NCI-H2029 treated with DMSO at 0.1 percent for 48 hours (cell line): ENCODE data around the gene SRP14.
A peak's percentile ranks its signal among the peaks of the same experiment; 100 is the strongest.

Source experiments
- DNase-seq: peaks from one replicate; lab custom pipeline; 2025; lab: John Stamatoyannopoulos, UW

The SRP14 gene

DNA sequence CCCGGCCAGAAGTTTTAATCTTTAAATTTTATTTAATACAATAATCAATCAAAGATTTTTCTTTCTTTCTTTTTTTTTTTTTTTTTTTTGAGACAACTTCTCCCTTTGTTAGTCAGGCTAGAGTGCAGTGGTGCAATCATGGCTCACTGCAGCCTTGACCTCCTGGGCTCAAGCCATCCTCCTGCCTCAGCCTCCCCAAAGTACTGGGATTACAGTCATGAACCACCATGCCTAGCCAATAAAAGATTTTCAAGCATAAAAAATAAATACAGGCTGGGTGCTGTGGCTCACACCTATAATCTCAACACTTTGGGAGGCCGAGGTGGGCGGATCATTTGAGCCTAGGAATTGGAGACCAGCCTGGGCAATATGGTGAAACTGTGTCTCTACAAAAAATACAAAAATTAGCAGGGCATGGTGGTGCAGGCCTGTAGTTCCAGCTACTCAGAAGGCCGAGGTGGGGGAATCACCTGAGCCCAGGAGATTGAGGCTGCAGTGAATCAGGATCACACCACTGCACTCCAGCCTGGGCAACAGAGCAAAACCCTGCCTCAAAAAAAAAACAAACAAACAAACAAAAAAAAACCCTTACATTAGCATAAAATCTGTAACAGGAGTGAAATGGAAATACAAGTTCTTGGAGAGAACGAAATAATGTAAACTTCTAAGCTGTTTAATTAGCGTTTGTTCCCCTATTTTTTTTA, 29.1 kb upstream of the SRP14 start:
- DNase-seq: no peak

DNA sequence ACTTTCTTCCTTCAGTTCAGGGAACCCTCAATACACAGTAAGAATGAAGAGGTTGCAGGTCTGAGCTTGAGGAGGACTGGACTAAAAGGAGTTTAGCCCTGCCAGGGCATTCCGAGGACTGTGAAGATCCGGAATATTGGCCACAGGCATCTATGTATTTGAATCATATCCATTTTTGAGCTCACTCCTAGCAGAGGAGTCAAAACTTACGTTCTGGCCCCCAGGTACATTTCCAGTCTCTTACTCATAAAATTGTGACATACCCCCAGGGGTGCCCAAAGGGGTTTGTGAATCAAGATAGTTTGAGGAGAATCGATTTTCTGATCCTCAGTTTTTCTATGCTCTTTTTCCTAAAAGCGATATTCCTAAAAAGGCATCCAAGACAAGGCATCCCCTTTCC, 27.6 kb upstream of the SRP14 start:
- no peak for DNase-seq

DNA sequence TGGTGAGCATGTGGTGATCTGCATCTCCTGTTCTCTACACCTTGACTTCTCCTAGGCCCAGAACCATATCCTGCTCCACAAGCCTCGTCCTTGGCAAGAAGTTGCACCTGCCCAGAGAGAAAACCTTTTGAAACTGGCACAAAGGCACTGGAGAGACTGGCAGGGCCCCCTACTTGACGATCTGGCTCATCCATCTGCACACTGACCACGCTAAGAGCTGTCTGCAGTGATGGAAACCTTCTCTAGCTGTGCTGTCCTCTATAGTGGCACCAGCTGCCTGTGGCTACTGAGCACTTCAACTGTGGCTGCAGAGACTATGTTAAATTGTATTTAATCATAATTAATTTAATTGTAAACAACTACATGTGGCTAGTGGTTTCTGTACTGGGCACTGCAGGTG, 26.2 kb upstream of the SRP14 start:
- peak; percentile 20 for DNase-seq

DNA sequence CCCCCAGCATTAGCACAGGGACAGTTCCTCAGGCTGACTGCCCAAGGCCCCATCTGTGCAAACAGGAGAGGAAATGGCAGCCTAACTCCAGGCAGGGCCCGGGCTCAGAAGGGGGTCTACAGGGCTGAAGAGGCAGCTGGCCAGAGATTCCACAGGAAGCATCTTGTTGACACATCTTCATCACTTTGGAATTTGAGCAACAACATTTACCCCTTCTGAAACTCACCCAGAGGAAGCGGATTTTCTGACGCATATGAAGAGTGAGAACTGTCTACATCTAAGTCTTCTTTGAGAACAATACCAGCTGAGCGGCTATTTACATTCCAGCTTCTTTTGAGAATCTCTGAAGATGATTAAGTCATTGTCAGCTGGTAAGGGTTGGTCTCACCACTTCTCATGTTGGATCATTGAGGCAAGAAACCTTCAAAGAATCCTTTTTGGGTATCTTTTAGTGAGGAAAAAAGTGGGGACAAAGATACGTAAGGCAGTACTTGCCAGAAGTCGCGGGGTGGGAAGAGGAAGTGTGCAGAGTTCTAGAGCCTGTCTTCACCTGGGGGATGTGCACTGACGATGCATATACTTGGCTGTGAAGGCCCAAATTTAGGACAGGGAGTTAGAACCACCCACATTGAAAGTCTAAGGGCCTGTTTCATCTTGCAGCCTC, 25.4 kb upstream of the SRP14 start:
- DNase-seq: no peak

DNA sequence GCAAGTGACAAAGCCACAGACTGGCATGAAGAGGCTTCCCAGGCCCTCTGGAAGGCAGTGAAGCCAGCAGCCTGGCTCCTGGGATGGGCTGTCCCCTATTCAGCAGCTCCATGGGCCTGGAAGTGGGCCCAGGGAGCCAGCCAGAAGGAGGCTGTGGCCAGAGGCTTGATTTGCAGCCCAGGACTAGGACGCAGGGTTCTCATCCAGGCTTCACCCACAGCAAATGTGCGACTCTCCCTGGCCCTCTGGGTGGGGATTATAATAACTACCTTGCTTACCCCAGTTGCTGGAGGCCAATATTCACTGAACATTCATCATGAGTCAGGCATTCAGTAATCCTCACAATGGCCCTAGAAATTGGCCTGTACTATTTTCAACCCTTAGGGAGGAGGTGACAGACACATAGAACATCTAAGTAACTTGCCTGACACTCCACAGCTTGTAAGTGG, 24.6 kb upstream of the SRP14 start:
- no peak for DNase-seq

DNA sequence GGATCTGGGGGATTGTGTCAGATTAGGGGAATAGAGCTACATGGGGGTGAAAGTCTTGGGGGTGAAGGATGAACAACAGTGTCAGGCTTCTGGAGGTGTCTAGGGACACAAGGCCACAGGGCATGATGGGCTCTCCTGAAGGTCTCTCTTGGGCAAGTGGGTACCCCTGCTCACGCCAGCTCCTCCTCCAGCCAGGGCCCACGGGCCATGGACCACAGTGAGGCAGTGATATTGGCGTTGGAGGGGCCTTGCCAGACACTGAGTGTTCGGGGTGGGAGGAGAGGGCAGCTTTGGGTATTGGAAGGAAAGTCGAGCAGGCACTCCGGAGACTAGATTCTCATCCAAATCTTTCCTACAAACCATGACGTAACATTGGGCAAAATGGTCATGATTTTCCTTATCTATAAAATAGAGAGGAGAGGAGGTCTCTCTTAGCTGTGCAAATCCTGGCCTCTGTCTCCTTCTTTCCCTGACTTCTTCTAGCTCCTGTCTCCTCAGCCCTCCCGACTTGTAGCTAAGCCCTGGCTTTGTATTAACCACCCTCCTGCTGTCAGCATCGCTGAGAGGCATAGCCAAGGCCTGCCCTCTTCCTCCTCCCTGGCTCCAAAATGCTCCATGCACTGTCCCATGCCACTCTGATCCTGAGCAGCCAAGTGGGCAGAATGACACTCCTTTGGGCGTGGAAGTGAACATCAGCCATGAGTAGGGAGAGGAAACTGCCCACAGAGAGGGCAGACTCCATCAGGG, 24.0 kb upstream of the SRP14 start:
- DNase-seq: no peak

DNA sequence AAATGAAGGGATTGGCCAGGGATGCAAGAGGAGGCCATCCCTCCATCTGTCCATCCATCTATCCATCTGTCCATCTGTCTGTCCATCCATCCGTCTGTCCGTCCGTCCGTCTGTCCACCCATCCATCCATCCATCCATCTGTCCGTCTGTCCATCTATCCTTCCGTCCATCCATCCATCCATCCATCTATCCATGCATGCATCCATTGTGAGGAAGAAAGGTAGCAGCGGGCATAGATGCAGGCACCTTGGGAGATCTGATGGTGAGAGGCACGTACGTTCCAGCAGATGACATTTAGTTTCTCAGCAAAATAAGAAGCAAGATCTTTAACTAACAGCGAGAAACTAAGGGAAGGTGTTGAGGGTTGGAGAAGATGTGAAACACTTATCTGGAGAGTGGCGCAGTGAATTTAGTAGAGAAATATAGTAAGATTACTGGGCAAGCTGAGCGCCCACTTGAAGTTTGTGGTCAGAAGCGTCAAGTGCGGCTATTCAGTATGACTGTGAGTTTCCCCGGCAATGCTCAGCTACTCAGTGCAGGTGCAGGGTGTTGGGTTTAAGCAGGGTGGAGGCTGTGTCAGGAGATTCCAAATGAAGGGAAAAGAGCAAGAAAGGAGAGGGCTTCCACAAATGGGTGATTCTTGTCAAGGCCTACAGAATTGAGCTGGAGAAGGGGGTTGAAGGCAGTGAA, 22.4 kb upstream of the SRP14 start:
- DNase-seq: peak; percentile 10

DNA sequence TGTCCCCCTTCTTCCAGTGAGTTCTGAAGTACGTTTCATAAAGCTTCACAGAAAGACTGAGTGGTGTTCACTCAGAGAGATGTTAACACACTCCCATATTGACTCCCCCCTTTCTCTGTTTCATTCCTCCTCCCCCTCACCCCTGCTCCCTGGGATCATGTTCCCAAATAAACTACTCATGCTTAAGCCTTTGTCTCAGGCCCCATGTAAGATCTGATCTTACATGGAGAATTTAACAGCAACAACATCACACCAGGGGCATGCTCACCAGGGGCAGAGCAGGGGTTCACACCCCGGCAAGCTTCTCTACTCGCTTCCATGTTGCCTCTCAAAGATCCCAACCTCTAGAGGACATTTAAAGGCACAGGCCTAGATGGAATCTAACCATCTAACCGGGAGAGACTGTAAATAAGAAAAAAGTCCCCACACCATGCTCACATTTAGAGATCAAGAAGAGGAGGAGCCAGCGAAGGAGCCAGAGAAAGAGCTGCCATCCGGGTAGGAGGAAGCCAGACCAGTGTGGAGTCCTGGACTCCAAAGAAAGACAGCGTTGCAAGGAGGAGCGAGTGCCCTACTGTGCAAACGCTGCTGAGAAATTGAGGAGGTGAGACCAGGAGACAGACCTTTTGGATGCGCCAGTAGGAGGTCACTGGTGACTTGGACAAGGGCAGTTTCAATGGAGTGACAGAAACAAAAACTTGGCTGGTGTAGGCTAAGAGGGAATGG, 21.4 kb upstream of the SRP14 start:
- DNase-seq: no peak

DNA sequence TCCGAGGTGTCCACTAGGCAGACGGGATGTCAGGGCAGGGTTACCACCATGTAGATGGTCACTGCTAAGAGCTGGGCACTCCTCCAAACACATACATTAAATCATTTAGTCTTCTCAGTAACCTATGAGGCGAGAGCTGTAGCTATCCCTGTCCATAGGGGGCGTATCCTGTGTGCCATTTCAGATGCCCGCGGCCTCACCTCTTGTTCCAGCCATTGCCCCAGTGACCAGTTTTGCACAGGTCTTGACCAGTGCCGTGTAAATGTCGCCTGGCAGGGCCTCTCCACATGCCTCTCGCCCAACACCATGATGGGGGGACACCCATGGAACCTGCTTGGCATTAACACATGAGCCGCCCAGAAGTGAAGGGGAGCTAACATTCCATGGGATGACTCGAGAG, 20.8 kb upstream of the SRP14 start:
- DNase-seq: no peak

DNA sequence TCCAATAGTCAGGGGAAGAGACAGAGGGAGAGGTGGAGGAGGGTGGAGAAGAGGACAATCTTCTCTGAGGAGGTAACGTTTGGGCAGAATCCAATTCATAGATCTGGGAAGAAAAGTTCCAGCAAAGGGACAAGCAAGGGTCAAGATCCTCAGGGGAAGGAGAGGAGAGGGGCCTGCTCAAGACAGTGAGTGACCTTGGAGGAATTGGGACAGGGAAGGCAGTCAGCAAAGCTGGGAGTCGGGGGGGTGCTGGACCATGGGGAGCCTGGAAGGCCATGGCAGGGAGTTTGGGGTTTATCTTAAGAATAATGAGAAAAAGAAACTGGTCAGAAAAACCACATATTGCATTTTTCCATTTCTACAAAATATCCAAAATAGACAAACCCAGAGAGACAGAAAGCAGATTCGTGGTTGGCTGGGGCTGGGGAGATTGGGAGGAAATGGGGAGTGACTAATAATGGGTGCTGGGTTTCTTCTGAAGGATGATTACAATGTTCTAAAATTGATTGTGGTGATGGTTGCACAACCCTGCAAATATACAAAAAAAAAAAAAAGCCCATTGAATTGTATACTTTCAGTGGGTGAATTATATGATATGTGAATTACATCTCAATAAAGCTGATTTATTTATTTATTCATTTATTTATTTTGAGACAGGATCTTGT, 19.6 kb upstream of the SRP14 start:
- DNase-seq: no peak

DNA sequence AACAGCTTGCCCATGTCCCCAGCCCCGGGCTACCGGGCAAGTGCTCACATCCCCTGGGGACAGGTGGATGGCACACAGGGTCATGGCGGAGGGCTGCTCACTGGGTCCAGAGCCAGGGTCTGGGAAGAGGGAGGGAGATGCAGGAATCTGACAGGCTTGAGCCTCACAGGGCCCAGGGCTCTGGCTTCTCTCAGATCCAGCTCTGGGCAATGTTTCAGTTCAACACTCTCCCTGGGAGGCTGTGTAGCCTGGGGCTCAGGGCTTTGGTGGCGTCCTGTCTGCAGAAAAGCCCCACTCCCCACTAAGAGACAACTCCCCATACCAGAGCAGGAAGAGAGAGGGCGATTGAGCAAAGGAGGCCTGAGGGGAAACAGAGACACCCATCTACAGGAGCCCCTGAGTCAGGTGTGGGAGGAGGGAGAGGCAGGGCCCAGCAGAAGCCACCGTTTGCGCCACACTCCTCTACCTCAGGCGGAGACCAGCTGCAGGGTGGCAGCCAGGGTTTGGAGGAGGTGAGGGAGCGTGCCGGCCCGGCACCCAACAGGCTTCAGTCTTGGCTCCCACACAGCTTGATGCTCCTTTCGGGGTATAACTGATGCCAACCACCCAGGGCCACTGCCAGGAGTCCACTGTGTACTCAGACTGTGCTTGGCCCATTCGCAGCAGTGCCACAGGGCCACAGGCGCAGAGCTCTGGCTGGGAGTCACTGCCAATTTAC, 16.8 kb upstream of the SRP14 start:
- no peak for DNase-seq

DNA sequence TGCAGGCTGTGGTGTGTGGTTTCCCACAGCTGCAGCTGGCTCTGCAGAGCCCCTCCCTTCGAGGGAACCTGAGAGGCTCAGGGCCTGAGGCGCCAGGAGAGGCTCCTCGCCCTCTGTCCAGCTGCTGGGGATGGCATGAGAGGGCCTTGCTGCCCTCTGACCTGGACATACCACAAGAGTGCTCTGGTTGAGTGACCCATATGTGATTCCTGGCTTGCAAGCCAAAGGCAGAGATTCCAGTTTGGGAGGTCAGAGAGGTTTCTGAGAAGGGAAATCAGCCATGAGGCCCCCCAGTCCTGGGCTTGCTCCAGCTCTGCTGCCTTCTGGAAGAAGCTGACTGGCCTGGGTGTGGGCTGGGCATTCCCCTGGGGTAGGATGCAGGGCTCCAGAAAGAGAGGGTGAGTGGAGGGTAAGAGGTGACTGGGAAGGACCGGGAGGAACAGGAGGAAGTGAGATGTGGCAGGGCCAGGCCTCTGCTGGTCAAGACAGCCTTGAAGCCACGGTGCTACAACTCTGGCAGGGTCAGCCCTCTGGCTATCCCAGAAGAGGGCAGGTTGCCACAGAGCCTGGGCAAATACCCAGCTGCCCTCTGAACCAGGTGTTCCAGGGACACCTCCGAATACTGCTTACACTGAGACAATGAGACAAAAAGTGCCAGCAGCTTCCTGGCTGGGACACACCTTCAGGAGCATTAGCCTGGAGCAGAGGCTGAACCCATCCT, 16.0 kb upstream of the SRP14 start:
- peak; percentile 6 for DNase-seq

DNA sequence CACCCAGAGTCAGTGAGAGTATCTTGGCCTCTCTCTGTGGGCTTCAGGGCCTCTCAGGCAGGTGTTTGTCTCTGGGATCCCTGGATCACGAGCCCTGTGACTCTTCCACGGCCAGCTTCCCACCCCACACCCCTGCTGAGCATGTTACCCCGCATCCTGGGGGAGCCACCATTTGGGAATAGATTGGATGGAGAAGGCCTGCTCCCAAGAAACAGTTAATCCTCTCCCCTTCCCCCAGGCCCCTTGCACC, 15.5 kb upstream of the SRP14 start:
- DNase-seq: no peak

DNA sequence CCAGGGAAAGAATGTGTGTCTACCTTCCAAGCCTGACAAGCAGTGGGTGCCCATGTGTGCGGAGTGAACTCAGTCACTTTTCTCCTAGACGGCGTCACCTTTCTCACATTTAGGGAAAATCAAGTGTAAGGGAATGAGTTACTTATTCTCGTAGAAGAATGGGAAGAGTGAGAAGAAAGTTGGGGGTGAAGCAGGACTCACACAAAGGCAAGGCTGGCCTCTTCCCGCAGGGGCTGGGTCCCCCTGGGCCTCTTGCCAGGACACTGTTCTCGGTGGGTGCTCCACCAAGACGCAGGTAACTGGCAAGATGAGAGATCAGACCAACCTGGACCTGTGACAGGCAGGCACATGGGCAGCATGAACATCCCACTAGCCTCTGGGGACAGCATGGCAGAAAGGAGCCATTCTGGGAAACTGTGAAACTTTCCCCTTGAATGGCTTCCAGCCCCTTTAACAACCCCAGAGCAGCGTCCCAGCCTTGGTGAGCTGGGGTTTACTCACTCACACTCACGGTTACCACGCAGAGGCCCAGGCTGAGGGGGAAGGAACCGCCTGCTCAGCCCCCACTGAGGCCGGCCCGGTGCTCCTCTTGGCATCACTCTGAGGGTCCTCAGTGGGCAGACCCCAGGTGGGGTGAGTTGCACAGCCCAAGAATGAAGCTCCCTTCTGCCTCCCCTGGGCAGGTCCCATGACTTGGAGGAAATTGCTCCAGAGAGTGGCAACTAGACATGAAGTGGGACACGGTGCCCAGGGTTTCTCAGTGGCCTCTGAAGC, 15.0 kb upstream of the SRP14 start:
- DNase-seq: no peak

DNA sequence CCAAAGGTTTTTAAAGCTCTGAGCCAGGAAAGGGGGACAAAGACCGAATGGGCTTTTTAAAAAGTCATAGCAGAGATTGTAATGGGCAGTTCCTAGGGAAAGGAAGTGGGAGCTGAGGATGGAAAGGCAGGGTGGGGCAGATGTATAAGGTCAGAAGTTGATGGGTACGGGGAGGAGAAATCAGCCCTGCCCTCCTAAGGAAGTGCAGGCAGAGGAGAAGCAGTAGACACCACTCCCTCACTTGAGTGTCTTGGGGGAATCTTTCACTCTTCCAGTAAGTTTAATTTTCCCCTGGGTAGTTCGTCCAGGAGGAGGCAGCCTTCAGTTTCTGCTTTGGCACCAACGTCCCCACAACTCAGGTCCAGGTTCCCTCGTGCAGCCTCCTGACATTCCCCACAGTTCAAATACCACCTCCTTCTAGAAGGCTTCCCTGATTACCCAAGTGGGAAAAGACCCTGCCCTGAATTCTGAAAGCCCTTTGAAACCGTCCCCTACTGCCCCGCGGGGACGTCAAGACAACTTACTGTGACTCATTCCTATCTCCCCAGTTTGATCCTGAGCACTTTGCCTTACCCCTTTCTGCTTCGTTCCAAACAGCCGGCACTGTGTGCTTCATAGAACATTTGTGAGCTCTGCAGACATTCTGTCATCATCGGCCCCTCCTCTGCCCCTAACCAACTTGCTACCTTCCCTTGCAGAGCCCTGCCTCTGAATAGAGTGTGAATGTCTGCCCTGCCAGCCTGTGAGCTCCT, 14.3 kb upstream of the SRP14 start:
- no peak for DNase-seq

DNA sequence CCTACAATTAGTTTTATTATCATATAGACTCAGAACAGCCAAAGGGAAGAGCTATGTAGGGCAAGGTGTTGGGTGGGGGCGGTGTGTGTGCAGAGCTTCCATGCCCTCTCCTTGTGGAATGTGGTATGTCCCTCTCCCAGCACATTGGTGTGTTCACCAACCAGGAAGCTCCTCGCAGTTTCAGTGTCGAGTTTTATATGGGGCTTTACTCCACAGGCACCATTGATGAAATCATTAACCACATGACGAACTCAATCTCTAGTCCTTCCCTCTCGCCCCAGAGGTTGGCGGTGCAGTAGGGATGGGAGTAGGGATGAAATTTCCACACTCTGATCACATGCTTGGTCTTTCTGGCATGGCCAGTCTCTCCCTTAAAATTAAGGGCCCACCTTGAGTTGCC, 13.6 kb upstream of the SRP14 start:
- DNase-seq: no peak

DNA sequence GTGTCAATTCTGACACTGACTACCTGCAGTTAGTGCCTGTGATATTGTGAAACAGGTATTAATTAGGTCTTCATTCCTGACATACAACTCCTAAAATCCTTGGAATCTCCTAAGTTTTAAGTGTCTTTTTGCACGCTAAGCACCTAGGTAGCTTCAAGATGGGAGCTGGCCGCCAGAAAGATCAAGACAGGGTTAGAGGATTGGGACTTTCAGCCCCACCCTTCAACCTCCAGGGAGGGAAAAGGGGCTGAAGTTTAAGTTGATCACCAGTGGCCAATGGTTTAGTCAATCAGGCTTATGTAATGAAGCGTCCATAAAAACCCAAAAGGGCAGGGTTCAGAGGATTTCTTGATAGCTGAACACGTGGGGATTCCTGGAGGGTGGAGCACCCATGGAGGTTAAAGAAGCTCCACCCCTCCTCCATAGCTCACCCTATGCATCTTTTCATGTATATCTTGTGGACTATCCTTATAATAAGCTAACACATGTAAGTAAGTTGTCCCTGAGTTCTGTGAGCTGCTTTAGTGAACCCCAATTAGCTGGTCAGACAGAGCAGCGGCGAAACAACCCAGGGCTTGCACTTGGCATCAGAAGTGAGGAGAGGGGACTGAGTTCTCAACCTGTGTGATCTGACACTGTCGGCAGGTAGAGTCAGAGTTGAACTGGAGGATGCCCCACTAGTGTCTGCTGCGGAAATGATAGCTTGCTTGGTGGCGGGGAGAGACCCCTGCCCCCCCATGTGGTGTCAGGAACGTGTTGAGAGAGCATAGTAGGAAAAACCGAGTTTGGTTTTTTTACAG, 12.8 kb upstream of the SRP14 start:
- no peak for DNase-seq
